GM21825 (cell line): Measurements from ENCODE around the gene MAP1LC3B2.
A peak's percentile ranks its signal among the peaks of the same experiment; 100 is the strongest.

Source experiments
- ATAC-seq: cut with Tn5 transposase; IDR thresholded peaks from one replicate; pipeline ENCODE4 v1.9.1; 2021; ENCODE audit warnings: mild to moderate bottlenecking, moderate library complexity; ENCODE audit not compliant: unreplicated experiment

Gene MAP1LC3B2

DNA sequence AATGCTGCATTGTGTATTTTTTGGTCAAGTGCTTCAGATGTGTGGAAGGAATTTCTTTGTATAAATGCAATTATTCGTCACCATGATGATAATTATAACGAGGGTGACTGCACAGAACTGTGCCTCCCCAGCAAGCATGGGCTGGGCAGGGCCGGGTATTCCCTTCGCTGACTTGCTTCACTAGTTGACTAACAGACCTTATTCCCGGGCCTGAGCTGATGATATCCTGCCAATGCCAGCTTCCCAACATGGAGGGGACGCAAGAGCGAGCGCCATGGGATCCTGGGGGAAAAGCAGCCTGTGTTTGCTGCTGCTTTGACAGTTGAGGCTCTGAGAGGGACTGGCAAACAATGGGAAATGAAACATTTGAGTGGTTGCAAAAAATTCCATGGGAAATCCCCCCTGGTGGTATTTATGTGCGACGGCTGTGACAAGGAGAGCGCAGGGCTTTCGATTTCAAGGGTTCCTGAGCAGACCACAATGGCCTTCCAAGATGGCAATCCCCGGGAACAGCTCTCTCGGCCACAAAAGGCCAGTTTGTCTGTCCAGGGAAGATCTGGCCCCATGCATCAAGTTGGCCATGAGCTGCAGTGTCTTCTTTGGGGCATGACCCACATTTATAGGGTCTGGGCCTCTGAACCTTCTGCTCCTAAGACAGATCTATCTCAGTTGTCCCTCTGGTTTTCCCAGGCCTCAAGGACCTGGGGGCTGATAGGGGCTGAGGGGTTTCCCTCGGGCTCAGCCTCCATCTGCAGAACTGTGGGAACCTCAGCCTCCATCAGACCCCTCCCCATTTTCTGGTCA, 21.9 kb upstream of the MAP1LC3B2 start:
- peak; percentile 40 for ATAC-seq

DNA sequence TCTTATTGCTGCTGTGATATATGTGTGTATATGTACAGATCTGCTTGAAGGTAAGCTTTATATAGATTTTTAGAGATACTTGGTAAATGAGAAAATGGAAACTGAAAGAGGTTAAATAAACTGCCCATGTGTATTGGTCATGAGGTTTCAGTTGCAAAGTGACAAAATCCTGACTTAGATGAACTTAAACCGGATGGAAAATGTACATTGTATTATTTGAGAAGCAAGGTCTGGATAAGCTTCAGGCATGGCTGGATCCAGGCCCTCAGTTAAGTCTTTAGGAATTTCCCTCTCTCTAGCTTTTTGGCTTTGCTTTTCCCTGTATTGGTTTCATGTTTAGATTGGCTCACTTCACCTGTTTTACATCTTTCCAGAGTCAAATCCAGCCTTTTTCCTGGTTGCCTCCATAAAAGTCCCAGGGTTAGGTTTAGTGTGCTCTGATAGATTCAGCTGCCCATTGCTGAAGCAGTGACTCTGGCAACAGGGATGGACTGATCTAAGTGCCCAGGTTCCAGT, 21.0 kb upstream of the MAP1LC3B2 start:
- peak; percentile 34 for ATAC-seq

DNA sequence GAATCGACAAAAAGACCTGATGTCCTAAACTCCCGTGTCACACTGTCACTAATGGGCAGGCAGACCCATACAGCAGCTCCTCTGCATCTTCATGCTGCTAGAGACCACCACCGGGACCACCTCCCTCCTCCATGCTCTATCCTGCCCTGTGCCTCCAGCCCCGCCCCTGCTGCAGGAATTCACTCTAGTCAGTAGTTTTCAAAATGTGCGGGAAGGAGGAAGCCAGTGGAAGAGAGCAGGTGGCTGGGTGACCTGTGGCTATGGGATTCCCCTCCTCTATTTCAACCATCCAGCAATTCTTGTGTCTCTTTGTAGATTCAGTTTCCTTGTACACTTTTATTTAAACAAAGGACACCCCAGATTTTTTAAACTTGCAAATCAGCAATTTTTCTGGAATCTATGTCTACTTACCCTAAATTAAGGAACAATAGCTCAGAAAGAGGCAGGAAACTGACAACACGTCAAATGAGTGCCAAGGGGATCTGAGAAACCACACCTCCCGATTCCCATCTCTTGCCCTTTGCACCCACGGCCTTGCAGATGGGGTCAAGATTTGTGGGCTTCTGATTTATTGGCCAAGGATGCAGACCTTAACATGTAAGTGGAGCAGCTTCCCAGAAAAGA, 20.4 kb upstream of the MAP1LC3B2 start:
- ATAC-seq, result no peak

DNA sequence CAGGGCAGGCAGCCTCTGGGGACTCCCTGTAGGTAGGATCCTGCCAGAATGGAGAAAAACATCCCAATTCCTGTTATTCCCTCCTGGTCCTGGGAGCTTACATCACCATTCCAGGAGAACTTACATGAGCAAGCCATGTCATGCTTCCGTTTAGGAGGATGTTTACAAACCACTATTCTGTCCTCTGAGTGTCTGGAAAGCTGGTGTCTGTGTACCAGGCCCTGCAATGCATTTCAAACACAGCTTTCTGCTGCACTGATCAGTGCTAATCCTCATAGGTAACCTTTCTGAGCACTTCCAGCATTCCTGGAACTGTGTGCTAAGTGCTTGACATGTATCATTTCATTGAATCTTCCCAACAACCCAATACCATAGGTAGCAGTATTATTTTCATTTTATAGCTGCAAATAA, 19.8 kb upstream of the MAP1LC3B2 start:
- no peak for ATAC-seq

DNA sequence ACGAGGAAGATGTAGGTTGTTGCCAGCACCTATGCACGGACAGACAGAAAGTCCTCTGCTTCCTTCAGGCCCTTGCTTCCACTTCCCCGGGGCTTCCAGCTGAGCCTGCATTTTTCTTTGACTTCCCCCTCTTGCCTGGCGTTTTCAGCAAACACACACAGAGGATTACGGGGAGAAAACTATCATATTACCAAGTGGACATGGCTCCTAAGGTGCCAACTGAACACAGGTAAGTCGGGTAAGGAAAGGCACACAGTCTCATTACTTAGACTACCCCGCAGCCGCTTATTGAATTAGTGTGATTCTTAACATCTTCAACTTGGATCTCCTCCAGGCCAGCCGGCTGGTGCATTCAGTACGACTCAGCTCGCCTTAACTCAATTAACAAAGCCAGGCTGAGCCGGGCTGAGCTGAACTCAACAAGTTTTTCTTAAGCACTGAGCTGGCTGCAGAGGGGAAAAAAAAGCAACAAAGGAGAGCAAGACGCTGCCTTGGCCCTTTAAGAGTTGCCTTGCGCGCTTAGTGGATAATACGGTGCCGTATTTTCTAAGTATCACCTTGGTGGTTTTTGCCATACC, 19.2 kb upstream of the MAP1LC3B2 start:
- no peak for ATAC-seq

DNA sequence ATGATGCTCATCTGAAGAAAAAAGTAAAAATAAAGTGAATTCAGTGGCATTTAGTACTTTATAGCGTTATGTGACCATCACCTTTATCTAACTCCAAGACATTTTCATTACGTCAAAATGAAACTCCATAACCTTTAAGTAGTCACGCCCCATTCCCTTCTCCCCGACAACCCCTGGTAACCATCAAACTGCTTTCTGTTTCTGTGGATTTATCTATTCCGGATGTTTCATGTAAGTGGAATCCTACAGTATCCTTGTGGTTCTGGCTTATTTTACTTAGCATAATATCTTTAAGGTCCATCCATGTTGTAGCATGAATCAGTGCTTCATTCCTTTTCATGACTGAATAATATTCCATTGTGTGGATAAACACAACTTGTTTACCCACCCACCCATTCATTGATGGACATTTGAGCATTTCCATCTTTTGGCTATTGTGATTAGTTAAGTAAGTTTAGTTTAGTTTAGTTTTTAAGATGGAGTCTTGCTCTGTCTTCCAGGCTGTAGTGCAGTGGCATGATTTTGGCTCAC, 18.5 kb upstream of the MAP1LC3B2 start:
- ATAC-seq, result no peak

DNA sequence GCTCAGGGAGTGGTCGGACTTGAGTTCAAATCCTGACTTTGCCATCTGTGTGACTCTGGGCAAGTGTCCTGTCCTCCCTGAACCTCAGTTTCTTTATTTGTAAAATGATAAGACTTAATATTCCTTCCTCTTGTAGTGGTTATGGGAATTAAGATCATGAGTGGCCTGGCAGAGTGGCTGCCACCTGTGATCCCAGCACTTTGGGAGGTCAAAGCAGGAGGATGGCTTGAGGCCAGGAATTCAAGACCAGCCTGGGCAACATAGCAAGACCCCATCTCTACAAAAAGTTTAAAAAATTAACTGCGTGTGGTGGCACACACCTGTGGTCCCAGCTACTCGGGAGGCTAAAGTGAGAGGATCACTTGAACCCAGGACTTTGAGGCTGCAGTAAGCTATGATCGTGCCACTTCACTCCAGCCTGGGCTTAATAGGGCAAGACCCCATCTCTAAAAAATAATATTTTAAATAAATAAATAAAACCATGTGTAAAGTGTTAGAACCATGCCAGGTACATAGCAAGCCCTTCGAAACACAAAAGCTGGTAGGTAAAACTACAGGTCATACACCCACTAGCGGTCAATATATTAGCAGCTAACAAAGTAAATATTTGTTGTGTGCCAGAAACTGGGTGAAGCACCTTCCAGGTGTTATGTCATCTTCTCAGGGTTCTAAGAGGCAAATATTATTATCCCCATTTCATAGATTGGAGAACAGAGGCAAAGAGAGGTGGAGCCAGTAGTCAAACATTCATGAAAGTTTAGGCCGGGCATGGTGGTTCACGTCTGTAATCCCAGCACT, 17.4 kb upstream of the MAP1LC3B2 start:
- ATAC-seq, result no peak

DNA sequence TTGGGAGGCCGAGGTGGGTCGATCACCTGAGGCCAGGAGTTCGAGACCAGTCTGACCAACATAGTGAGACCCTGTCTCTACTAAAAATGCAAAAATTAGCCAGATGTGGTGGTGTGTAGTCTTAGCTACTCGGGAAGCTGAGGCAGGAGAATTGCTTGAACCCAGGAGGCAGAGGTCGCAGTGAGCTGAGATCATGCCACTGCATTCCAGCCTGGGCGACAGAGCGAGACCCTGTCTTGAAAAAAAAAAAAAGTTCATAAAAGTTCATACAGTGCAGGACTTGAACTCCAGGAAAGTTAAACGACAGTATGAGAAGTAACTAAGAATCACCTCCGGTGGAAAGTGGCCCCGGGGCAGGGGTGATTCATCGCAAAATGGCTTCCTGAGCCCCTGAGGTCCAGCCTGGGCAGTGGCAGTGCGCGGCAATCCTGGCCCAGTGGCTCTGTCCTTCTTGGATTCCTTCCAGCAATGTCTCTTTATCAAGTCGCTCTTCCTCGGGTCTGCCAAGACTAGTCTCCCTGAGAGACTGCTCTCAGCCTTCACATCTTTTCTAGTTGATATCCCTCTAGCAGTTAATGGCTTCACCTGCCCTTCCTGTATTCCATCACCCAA, 16.7 kb upstream of the MAP1LC3B2 start:
- ATAC-seq, result no peak

DNA sequence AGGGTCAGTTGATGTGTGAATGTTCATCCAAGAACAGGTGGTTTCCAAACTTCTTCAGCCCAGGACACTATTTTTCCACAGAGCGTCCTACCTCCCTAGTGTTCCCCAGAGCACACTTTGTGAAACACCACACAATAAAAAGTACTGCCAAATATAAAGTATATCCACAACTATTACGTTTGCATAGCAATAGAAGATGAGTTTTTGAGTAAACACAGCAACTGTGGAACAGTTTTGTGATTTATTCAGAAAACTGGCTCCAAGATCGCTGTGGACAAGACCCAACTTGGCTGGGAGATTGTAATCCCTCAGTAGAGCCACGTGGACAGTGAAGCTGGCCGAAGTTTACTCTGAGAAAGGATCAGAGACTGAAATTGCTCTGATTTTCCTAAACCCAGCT, 14.5 kb upstream of the MAP1LC3B2 start:
- ATAC-seq, result no peak

DNA sequence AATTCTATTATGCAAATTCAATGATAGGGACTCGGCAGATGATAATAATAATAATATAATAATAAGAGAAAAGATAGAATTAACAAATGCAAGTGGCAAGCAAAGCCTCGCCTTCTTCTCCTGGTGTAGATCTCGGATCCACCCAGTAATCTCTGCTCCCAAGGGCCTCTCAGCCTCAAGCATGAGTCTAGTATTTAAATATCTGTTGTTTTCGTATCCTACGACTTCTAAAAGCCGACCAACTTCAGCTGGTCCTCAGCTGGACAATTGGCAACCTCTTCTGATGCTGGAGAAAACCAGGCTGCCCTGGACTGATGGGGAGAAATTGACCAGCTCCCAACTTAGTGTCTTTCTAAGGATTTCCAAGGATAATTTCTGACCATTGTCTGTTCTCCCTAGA, 14.0 kb upstream of the MAP1LC3B2 start:
- no peak for ATAC-seq

DNA sequence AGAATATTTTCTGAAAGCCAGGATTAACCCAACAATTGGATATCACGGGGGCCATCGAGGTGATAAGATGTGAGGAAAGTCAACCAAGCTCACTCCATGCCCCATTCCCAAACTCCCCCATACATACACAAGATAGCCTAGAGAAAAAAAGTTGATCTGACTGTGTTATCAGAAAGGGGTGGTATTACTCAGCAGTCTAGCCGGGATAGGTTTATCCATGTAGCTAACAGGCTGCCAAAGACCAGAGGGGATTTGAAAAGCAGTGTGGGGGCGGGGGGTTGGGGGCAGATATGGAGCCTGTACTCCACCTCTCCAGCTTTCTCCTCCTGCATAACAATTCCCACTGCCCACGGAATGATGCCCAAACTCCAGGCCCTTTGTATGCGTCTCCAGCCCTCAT, 13.2 kb upstream of the MAP1LC3B2 start:
- ATAC-seq, result no peak

DNA sequence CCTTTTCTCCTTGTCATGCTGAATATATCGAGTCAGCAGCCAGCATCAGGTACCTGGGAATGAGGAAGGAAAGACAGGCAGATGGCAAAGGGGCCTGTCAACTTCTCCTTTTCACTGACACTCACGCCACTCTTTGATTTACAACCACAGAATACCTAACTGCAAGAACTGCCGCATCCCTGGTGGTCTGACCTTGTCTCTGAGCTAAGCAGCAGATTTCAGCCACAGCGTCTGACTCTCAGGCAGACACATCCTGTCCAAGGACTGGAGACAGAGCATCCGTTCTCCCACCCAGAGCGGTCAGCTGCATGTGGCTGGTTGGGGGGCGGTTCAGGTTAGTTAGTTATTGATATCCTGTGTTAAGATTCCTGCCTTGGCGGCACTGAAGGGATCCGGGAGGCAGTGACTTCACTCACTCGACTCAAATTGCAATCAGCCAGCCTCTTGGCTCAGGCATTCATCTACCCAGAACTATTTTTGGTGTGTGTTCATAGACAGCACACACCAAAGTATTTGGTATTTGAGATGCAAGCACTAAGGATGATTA, 11.2 kb upstream of the MAP1LC3B2 start:
- peak; percentile 90 for ATAC-seq

DNA sequence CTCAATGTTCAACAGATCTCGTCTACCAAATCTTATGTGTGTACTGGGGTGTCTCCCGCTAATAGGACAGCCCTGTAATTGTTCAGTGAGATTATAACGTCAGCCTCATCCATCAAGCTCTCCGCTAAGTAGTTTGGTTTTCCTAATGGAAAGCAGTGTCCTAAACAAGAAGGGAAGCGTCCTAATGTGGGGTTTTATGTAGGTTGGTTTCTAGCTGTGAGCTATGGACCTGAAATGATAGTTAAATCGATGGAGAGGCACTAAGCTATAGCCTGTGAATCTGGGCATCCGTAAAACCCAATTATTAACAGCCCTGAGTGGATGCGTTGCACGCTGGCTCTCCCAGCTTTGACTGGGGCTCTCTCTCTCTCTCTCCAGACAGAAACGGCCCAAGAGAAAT, 9.2 kb upstream of the MAP1LC3B2 start:
- ATAC-seq, result no peak

DNA sequence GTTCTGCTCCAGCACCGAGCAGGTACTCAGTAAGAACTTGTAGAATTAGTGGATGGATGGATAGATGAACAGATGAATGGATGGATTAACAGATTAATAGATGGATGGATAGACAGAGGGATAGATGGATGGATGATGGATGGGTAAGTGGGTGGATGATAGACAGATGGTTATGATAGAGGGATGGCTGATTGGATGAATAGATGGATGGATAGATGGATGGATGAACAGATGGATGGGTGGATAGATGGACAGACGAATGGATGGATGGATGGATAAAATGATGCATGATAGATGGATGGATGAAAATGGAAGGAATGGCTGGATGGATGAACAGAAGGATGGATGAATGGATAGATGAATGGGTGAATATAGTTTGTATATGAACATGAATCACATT, 8.0 kb upstream of the MAP1LC3B2 start:
- no peak for ATAC-seq

DNA sequence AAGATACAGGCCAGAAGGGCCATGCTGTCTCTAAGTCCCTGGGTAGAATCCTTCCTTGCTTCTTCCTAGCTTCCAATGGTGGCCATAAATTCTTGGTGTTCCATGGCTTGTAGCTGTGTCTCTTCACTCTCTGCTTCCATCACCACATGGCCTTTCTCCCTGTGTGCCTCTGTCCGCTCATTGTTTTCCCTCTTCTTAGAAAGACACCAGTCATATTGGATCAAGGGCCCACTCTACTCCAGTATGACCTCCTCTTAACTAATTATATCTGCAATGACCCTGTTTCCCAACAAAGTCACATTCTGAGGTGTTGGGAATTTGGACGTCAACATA, 7.6 kb upstream of the MAP1LC3B2 start:
- no peak for ATAC-seq

DNA sequence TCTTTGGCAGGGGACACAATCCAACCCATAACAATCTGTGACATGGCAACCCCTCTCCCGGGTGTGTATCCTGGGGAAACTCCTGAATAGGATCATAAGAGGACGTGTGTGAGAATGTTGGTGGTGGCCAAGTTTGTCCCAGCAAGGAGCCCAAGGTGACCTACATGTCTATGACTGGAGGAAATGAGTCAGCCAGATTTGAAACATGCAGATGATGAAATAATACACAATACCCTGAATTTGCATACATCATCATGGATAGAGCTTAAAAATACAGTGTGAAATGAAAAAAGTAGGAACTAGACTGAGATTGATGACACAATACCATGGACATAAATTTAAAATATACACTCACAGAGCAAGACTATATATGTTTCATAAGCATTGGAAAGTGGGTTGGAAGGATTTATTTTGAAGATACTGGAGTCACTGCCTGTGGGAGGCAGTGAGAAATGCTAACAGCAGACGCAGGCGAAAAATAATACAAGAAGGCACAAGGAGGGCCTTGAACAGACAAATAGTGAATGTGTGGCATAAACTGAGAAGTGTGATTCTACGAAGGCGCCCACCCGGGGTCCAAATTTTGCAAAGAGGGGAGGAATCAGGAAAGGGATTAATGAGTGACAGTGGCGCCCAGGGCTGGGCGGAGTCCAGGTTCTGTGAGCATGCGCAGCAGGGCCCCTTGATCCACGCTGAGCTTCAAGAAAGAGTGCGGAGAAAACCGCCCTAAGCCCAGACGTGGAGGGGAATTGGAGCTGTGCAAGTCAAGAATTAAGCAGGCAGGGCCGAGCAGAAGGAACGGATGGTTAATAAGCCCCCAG, 7.0 kb upstream of the MAP1LC3B2 start:
- ATAC-seq, result no peak

DNA sequence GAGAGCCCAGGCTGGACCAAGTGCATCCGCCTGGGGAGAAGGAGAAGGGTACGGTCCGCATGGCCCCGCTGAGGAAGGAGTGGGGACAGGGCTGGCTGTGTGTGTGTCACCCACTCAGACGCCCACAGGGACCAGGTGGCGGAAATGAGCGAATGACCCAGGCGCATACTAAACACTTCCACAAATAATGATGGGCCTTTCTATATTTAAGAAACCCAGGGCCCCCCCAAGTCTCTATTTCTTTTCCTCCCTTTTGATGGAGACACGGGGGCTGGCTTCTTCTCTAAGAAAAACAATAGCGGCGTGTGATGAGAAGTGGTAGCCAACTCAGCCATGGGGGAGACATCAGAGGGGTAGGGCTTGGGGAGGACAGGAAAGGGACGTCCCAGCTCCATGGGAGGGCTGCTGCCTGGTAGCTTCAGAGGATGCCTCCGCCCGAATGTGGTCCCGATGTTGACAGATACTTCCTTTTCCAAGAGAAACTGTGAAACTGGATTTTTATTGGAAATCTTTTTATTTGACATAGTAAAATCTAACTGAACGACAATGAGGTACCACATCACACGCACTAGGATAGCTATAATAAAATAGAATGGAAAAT, 6.3 kb upstream of the MAP1LC3B2 start:
- no peak for ATAC-seq

DNA sequence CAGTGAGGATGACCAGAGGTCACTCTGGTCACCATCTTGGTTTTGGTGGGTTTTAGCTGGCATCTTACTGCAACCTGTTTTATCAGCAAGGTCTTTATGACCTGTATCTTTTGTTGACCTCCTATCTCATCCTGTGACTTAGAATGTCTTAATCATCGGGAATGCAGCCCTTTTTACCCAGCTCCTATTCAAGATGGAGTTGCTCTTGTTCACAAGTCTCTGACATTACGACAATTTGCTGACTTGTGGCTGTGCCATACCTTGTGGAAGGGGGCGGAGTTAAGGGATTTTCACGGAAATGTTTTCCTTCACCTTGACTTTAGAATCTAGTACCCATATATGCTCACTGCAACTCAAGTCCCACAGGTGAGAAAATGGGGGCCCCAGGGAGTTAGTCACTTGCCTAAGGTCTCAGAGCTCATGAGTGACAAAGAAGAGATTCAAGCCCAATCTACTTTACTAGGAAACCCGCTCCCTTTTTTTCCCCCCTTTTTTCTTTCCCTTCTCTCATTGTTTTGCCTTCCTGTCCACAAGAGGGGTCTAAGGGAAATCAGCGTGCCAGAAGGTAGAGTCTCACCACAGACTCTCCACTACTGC, 2.7 kb upstream of the MAP1LC3B2 start:
- no peak for ATAC-seq
